Measurements from ENCODE around the gene ZNF580. TPM values are rescaled to one million over a fixed set of nuclear protein-coding genes. Genes with fewer than 3 reads are reported as not detected.

The ZNF580 gene
- total RNA-seq, 2 experiments from 2014 or later: 24.4 to 50.0 TPM

DNA sequence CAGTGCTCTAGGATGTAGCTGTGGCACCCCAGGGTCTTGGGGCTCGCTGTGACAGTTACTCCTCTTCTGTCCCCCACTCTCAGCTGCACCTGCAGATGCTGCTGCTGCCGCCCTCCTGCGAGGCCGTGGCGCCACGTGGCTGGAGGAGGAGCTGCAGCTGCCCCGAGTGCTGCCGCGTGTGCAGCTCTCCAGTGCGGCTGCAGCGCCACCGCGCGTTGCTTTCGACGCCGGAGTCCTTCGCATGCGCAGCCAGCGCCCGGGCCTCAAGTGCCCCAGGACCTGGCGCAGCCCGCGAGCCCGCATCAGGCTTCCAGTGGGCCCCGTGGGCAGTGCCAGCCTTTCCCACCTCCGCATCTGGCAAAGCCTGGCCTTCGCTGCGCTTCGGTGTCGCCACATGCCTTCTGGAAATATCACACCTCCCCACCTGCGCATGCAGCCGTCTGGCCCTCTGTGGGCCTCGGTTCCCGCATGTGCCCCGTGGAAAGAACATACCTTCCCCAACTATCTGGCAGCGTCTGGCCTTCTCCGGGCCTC, 692 bp upstream of the ZNF580 start:
- Histone ChIP-seq H3K9me2 (ENCODE audit: insufficient read depth, low read length) (no peaks in the 10 kb centered on the region), H3K79me2 (ENCODE audit: insufficient read depth, low read depth, low read length) (peaks cover 54% of the 10 kb centered on the region), H3K27ac (ENCODE audit: low read depth, low read length, poor library complexity, severe bottlenecking) (peak overlapping the region; percentile 86), H4K20me1 (ENCODE audit: insufficient read depth, low read length) (no peaks in the 10 kb centered on the region), H3K36me3 (ENCODE audit: insufficient read depth, low read length) (peaks cover 21% of the 10 kb centered on the region), H3K4me1 (ENCODE audit: insufficient read depth, low read length, poor library complexity, severe bottlenecking) (peaks cover 58% of the 10 kb centered on the region), H2AFZ (ENCODE audit: low read length) (no peak overlapping the region), H3K9me3 (ENCODE audit: low read length) (no peaks in the 10 kb centered on the region), H3K4me3 (ENCODE audit: low read depth, low read length, poor library complexity, severe bottlenecking) (peak overlapping the region; percentile 98), H3K4me2 (ENCODE audit: low read length) (peak overlapping the region; percentile 89)
- intact Hi-C loops (cut with micrococcal nuclease; ENCODE audit: unreplicated experiment): loop anchor here (5.0 kb wide), 1 partner anchor 502 kb away; the partner anchor contains the start of gene ZNF444
- ChIA-PET POLR2A (no interaction called here), CTCF (ENCODE audit: unreplicated experiment) (no interaction called here)
- no TSS peak for BruUV-seq (replicated peaks)
- peak; percentile 41 for DNase-seq (ENCODE audit: low spot score)
- TF ChIP-seq EZH2phosphoT487 (IDR thresholded peaks at IDR 0.05; ENCODE audit: borderline replicate concordance, low read depth, low read length): no peak
- TF ChIP-seq, protein P1, sequence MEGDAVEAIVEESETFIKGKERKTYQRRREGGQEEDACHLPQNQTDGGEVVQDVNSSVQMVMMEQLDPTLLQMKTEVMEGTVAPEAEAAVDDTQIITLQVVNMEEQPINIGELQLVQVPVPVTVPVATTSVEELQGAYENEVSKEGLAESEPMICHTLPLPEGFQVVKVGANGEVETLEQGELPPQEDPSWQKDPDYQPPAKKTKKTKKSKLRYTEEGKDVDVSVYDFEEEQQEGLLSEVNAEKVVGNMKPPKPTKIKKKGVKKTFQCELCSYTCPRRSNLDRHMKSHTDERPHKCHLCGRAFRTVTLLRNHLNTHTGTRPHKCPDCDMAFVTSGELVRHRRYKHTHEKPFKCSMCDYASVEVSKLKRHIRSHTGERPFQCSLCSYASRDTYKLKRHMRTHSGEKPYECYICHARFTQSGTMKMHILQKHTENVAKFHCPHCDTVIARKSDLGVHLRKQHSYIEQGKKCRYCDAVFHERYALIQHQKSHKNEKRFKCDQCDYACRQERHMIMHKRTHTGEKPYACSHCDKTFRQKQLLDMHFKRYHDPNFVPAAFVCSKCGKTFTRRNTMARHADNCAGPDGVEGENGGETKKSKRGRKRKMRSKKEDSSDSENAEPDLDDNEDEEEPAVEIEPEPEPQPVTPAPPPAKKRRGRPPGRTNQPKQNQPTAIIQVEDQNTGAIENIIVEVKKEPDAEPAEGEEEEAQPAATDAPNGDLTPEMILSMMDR (conservative IDR thresholded peaks at IDR 0.05; ENCODE audit: low read length): peak; percentile 10; the same call in 1 of the 2 replicates

DNA sequence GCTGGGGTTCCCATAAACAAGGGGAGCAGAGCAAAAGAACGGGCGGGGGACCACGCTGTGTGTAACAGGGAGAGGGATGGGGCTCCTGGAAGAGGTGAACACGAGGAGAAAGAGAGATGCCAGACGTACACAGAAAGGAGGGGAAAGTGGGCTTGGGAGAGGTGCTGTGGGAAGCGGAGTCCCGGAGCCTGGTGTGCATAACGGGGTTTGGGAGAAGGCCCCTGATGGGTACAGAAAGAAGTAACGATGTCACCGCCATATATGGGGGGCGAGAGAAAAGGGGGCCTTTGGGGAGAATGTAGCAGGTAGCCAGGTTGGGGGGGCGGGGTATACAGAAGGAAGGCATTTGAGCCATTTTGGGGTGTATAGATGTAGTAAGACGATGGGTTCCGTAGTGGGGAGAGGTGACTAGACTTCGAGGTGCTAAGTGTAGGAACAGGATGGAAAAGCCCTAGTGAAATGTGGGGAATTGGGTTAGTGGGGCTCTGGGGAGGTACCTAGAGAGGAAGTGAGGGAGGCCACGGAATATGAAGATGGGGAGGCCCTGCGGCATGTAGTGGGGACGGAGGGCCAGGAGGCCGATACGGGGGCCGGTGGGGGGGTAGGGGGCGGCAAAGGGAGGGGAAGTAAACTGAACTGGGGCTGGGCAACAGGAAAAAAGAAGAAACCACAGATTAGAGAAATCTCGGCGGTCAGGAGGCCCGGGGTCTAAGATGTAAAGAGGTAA, 787 bp downstream of the ZNF580 start:
- Histone ChIP-seq H3K36me3 (ENCODE audit: insufficient read depth, low read length) (peaks cover 35% of the 10 kb centered on the region), H3K79me2 (ENCODE audit: insufficient read depth, low read depth, low read length) (peaks cover 52% of the 10 kb centered on the region), H4K20me1 (ENCODE audit: insufficient read depth, low read length) (no peaks in the 10 kb centered on the region), H3K9me2 (ENCODE audit: insufficient read depth, low read length) (no peaks in the 10 kb centered on the region), H3K4me3 (ENCODE audit: low read depth, low read length, poor library complexity, severe bottlenecking) (peak overlapping the region; percentile 98), H3K4me2 (ENCODE audit: low read length) (peak overlapping the region; percentile 89), H3K9me3 (ENCODE audit: low read length) (no peaks in the 10 kb centered on the region), H3K4me1 (ENCODE audit: insufficient read depth, low read length, poor library complexity, severe bottlenecking) (peaks cover 60% of the 10 kb centered on the region), H2AFZ (ENCODE audit: low read length) (no peak overlapping the region), H3K27ac (ENCODE audit: low read depth, low read length, poor library complexity, severe bottlenecking) (peak overlapping the region; percentile 86)
- BruUV-seq (replicated peaks): no TSS peak
- ChIA-PET CTCF (ENCODE audit: unreplicated experiment) (no interaction called here), POLR2A (no interaction called here)
- no peak for TF ChIP-seq EZH2phosphoT487 (IDR thresholded peaks at IDR 0.05; ENCODE audit: borderline replicate concordance, low read depth, low read length)
- TF ChIP-seq, protein P1 (conservative IDR thresholded peaks at IDR 0.05; ENCODE audit: low read length): no peak
- intact Hi-C loops (cut with micrococcal nuclease; ENCODE audit: unreplicated experiment): loop anchor here (5.0 kb wide), 1 partner anchor 501 kb away; the partner anchor contains the start of gene ZNF444
- DNase-seq (ENCODE audit: low spot score): peak; percentile 47

Measured in OCI-LY7 (cell line).